DND-41 (cell line): ENCODE measurements around the gene TDRD15.

Source experiments
- ATAC-seq: fragments of 200-7000 bp; cut with Tn5 transposase; 3 replicates; pipeline ENCODE4 v1.9.1; 2021; ENCODE audit warnings: low read depth; ENCODE audit not compliant: insufficient read depth
- DNase-seq: peaks from one replicate; pipeline ENCODE4 v3.0.0-alpha.2; 2020
- H2AFZ ChIP-seq: 2 replicates; pipeline ENCODE4 v1.6.0; 2012; ENCODE audit warnings: low read depth, low read length
- H3K27ac ChIP-seq: 2 replicates; pipeline ENCODE4 v1.5.1; 2012; ENCODE audit warnings: low read length, inconsistent platforms
- H3K27me3 ChIP-seq: fragments of 200-600 bp; sonication (generic); 2 replicates; pipeline ENCODE4 v1.6.0; 2012; ENCODE audit warnings: low read length, mild to moderate bottlenecking, inconsistent platforms; ENCODE audit not compliant: insufficient read depth, poor library complexity
- H3K36me3 ChIP-seq: 2 replicates; pipeline ENCODE4 v1.5.1; 2012; ENCODE audit warnings: low read length, inconsistent platforms; ENCODE audit not compliant: insufficient read depth
- H3K4me1 ChIP-seq: 2 replicates; pipeline ENCODE4 v1.5.1; 2012; ENCODE audit warnings: mild to moderate bottlenecking, low read length; ENCODE audit not compliant: insufficient read depth
- H3K4me2 ChIP-seq: 2 replicates; pipeline ENCODE4 v1.6.0; 2012; ENCODE audit warnings: mild to moderate bottlenecking, moderate library complexity, low read length, inconsistent platforms; ENCODE audit not compliant: insufficient read depth
- H3K4me3 ChIP-seq, 2 experiments: fragments of 200-600 bp in 1 of 2; shearing (Covaris generic) in 1 of 2; 2 replicates each; pipeline ENCODE4 v1.5.1; 2012 to 2016; ENCODE audit warnings: inconsistent platforms in 2 of 2, low read length in 2 of 2, mild to moderate bottlenecking in 2 of 2, low read depth in 1 of 2, moderate library complexity in 1 of 2
- H3K79me2 ChIP-seq: 2 replicates; pipeline ENCODE4 v1.6.0; 2012; ENCODE audit warnings: low read length, inconsistent platforms; ENCODE audit not compliant: insufficient read depth
- H3K9ac ChIP-seq: 2 replicates; pipeline ENCODE4 v1.6.0; 2012; ENCODE audit warnings: low read depth, mild to moderate bottlenecking, inconsistent platforms, low read length, moderate library complexity
- H3K9me3 ChIP-seq: 2 replicates; pipeline ENCODE4 v1.5.1; 2012; ENCODE audit warnings: low read length, moderate library complexity, mild to moderate bottlenecking, inconsistent platforms; ENCODE audit not compliant: insufficient read depth, severe bottlenecking
- H4K20me1 ChIP-seq: 2 replicates; pipeline ENCODE4 v1.6.0; 2012; ENCODE audit warnings: low read length; ENCODE audit not compliant: insufficient read depth
- EZH2 ChIP-seq: IDR thresholded peaks from 3 replicates; pipeline ENCODE4 v1.6.1; 2012; ENCODE audit warnings: borderline replicate concordance, low read depth, mild to moderate bottlenecking, moderate library complexity, low read length, inconsistent platforms; ENCODE audit not compliant: severe bottlenecking
- TF ChIP-seq, protein P1 (sequence below): IDR thresholded peaks from 2 replicates; pipeline ENCODE4 v1.5.1; 2012; ENCODE audit warnings: borderline replicate concordance, low read length, moderate library complexity, mild to moderate bottlenecking; ENCODE audit not compliant: poor library complexity, severe bottlenecking; ENCODE audit errors: extremely low read depth

TDRD15 gene

DNA sequence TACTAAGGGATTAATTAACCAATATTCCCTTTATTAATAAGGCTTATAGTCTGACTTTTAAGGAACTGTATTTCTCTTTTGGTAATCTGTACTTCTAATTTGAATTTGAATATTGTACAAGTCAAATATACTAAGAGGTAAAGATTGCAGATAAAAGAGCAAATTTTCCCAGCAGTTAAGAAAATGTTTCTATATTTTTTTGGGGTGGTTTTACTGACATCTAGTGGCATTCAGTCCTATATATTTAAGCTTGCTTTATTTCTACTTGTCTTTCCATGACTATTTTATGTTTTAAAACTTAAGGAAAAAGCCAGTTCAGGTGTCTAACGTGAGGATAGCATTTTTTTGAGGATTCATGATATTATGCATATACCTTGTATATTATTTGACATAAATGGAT lies 41.6 kb downstream of the TDRD15 start:
- no peaks in the 10 kb centered on the region for H3K4me1 ChIP-seq
- ATAC-seq (no peak), DNase-seq (no peak)
- H3K27me3 ChIP-seq: no peaks in the 10 kb centered on the region
- H3K36me3 ChIP-seq: no peaks in the 10 kb centered on the region
- H3K4me2 ChIP-seq: no peak overlapping the region
- H4K20me1 ChIP-seq: no peaks in the 10 kb centered on the region
- H3K9ac ChIP-seq: no peak overlapping the region
- TF ChIP-seq EZH2: no peak
- TF ChIP-seq, protein P1, sequence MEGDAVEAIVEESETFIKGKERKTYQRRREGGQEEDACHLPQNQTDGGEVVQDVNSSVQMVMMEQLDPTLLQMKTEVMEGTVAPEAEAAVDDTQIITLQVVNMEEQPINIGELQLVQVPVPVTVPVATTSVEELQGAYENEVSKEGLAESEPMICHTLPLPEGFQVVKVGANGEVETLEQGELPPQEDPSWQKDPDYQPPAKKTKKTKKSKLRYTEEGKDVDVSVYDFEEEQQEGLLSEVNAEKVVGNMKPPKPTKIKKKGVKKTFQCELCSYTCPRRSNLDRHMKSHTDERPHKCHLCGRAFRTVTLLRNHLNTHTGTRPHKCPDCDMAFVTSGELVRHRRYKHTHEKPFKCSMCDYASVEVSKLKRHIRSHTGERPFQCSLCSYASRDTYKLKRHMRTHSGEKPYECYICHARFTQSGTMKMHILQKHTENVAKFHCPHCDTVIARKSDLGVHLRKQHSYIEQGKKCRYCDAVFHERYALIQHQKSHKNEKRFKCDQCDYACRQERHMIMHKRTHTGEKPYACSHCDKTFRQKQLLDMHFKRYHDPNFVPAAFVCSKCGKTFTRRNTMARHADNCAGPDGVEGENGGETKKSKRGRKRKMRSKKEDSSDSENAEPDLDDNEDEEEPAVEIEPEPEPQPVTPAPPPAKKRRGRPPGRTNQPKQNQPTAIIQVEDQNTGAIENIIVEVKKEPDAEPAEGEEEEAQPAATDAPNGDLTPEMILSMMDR: no peak
- H3K79me2 ChIP-seq: no peaks in the 10 kb centered on the region
- H3K9me3 ChIP-seq: no peaks in the 10 kb centered on the region
- H3K4me3 ChIP-seq: no peak overlapping the region
- H2AFZ ChIP-seq: no peak overlapping the region
- H3K27ac ChIP-seq: no peak overlapping the region

DNA sequence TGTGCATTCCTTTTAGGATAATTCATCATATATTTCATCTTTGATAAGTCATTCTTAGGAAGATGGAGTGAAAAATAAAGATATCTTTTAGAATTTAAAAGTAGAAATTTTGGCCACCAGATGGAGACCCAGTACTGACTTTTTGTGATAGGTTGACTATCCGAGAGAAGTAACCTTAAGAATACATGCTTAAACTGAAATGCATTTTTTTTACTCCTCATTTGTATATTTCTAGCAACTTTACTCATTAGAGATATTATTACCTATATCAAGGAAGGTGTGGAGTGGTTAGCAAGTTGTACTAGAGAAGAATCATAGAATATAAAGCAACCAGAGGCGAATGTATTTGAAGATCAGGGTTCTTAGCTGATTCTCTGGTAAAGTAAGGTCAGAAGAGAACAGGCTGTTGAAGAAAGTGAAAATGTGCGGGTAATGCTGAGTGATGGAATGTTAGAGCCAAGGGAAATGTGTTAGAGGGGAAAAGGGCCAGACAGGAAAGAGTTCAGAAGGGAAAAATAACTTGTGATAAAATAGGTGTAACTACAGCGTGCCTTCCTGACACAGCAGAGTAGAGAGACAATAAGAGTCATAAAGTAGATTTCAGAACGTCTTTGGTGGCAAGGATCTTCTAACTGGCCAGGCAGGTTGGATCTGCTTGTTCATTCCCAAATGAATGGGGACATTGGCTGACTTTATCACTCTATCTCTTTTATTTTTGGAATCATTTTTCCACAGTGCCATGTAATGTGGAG lies 52.3 kb downstream of the TDRD15 start:
- H3K4me3 ChIP-seq: no peak overlapping the region
- H3K27me3 ChIP-seq: no peaks in the 10 kb centered on the region
- no peaks in the 10 kb centered on the region for H3K79me2 ChIP-seq
- no peaks in the 10 kb centered on the region for H3K36me3 ChIP-seq
- no peak overlapping the region for H3K4me2 ChIP-seq
- no peak for ATAC-seq
- H3K4me1 ChIP-seq: no peaks in the 10 kb centered on the region
- no peak overlapping the region for H3K27ac ChIP-seq
- H2AFZ ChIP-seq: no peak overlapping the region
- no peak for TF ChIP-seq EZH2
- TF ChIP-seq, protein P1: no peak
- H3K9ac ChIP-seq: no peak overlapping the region
- no peaks in the 10 kb centered on the region for H3K9me3 ChIP-seq
- DNase-seq: no peak
- no peaks in the 10 kb centered on the region for H4K20me1 ChIP-seq

DNA sequence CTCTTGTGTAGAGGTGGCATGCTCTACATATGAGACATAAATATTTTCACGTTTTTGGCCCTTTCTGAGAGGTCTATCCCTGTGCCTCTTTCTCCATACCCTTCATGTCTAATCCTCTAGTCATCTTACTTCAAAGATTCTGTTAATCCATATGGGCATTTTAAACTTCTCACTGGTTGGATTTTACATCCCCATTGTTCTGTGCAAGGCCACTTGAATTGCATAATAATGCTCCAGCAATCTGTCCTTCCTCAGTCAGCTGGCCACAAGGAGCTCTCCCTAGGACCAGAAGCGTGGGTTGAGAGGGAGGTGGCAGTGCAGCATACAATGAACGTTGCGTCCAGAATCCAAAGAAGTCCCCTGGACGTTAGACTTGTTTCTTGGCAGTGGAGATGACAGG lies 58.2 kb downstream of the TDRD15 start:
- no peak overlapping the region for H3K4me2 ChIP-seq

More for the DNA sequence above, 58.2 kb downstream of the TDRD15 start:
- Histone ChIP-seq H3K79me2 (no peaks in the 10 kb centered on the region), H3K27me3 (no peaks in the 10 kb centered on the region), H3K4me1 (no peaks in the 10 kb centered on the region), H3K36me3 (no peaks in the 10 kb centered on the region), H2AFZ (no peak overlapping the region), H3K9me3 (no peaks in the 10 kb centered on the region), H3K9ac (no peak overlapping the region), H4K20me1 (no peaks in the 10 kb centered on the region), H3K27ac (no peak overlapping the region), H3K4me3 (no peak overlapping the region)
- TF ChIP-seq, protein P1: no peak
- no peak for TF ChIP-seq EZH2
- ATAC-seq (no peak), DNase-seq (no peak)
